Measurements from ENCODE around the gene MXI1.

The MXI1 gene

DNA sequence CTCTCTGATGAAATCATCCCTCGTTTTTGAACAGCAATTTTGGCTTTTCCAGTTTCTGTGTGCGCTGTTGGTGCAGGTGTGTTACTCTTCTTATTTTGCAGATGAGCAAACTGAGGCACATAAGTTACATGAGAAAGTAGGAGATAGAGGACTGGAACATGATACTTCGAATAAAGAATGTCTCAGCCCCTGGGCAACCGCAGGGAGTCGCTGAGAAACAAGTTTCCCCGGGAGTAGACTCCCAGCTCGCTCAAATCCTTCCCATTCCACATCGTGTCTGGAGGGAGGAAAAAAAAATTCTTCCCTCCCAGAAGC lies 18.0 kb downstream of the MXI1 start:
- no peak for DNase-seq (ENCODE audit: low read depth)
- peak overlapping the region; percentile 74 for H3K4me3 ChIP-seq (ENCODE audit: control insufficient read depth, low read depth, low read length)
- TF ChIP-seq, protein P1, sequence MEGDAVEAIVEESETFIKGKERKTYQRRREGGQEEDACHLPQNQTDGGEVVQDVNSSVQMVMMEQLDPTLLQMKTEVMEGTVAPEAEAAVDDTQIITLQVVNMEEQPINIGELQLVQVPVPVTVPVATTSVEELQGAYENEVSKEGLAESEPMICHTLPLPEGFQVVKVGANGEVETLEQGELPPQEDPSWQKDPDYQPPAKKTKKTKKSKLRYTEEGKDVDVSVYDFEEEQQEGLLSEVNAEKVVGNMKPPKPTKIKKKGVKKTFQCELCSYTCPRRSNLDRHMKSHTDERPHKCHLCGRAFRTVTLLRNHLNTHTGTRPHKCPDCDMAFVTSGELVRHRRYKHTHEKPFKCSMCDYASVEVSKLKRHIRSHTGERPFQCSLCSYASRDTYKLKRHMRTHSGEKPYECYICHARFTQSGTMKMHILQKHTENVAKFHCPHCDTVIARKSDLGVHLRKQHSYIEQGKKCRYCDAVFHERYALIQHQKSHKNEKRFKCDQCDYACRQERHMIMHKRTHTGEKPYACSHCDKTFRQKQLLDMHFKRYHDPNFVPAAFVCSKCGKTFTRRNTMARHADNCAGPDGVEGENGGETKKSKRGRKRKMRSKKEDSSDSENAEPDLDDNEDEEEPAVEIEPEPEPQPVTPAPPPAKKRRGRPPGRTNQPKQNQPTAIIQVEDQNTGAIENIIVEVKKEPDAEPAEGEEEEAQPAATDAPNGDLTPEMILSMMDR (IDR thresholded peaks at IDR 0.05; ENCODE audit: control insufficient read depth, insufficient read depth, low read depth, low read length, missing control alignments), result no peak

DNA sequence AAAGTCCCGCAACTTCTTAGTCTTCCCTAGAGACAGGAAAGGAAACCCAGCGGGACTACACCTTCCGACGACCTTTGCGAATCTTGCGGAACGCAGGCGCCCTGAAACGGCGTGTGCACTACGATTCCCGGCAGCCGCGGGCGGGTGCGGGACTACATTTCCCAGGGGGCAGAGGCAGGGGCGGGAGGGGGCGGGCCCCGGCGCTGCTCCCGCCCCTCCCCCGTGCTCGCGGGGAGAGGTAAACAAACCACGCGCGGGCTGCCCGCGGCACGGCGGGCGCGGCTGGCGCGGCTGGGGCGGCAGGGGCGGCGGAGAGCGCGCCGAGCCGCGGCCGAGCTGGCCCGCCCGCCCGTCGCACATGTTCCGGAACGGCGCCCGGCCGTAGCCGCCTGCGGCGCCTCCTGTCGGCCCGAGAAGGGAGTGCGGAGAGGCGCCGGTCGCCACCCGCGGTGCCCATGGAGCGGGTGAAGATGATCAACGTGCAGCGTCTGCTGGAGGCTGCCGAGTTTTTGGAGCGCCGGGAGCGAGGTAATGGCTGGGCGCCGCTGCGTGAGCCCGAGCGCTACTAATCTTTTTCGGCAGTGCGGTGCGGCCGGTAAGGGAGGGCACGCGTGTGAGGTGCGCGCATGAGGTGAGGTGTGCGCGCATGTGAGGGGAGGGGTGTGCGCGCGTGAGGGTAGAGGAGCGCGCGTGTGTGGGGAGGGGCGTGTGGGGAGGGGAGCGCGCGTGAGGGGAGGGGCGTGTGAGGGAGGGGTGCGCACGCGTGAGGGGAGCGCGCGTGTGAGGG lies 18.5 kb downstream of the MXI1 start:
- peak; percentile 71 for DNase-seq (ENCODE audit: low read depth)
- peak overlapping the region; percentile 74 for H3K4me3 ChIP-seq (ENCODE audit: control insufficient read depth, low read depth, low read length)
- TF ChIP-seq, protein P1 (IDR thresholded peaks at IDR 0.05; ENCODE audit: control insufficient read depth, insufficient read depth, low read depth, low read length, missing control alignments), result peak; percentile 67

DNA sequence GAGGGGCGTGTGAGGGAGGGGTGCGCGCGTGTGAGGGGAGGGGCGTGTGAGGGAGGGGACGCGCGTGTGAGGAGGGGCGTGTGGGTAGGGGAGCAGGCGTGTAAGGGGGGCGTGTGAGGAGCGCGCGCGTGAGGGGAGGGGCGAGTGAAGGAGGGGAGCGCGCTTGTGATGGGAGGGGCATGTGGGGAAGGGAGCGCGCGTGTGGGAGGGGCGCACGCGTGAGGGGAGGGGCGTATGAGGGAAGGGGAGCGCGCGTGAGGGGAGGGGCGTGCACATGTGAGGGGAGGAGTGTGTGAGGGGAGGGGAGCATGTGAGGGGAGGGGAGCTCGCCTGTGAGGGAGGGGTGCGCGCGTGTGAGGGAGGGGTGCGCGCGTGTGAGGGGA lies 19.1 kb downstream of the MXI1 start:
- peak overlapping the region; percentile 74 for H3K4me3 ChIP-seq (ENCODE audit: control insufficient read depth, low read depth, low read length)
- TF ChIP-seq, protein P1 (IDR thresholded peaks at IDR 0.05; ENCODE audit: control insufficient read depth, insufficient read depth, low read depth, low read length, missing control alignments), result no peak
- peak; percentile 61 for DNase-seq (ENCODE audit: low read depth)

DNA sequence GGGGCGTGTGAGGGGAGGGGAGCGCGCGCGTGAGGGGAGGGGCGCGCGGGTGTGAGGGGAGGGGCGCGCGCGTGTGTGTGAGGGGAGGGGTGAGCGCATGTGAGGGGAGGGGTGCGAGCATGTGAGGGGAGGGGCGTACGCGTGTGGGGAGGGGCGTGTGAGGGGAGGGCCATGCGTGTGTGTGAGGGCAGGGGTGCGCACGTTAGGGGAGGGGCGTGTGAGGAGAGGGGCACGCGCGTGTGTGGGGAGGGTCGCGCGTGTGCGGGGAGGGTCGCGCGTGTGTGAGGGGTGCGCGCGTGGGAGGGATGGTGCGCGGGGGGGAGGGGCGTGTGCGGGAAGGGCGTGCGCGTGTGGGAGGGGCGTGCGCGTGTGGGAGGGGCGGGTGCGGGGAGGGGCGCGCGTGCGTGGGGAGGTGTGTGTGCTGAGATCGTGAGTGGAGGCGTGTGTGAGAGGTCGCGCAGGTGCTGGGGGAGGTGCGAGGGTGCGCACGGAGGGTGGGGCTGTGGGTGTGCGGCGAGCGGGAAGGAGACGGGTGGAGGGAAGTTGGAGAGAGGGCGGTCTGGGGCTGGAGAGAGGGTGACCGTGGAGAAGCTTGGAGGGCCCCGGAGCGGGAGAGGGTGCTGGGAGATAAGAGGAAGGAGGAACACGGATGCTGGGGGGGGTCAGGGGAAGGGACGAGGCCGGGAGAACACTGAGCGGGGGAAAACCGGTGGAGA lies 19.7 kb downstream of the MXI1 start:
- no peak for DNase-seq (ENCODE audit: low read depth)
- H3K4me3 ChIP-seq (ENCODE audit: control insufficient read depth, low read depth, low read length), result peak overlapping the region; percentile 74
- TF ChIP-seq, protein P1 (IDR thresholded peaks at IDR 0.05; ENCODE audit: control insufficient read depth, insufficient read depth, low read depth, low read length, missing control alignments), result no peak

DNA sequence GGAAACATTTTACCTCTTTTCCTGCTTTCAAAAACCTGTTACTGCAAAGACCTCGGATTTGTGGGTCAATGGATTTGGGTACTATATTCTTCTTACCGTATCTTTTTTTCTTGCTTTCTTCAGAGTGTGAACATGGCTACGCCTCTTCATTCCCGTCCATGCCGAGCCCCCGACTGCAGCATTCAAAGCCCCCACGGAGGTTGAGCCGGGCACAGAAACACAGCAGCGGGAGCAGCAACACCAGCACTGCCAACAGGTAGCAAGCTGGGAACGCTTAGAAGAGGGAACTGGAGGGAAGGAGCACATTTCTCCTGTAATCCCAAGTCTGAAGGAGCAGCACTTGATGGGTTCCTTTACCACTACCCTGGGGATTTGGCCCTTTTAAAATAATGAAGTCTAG lies 20.7 kb downstream of the MXI1 start:
- no peak overlapping the region for H3K4me3 ChIP-seq (ENCODE audit: control insufficient read depth, low read depth, low read length)
- no peak for DNase-seq (ENCODE audit: low read depth)
- TF ChIP-seq, protein P1 (IDR thresholded peaks at IDR 0.05; ENCODE audit: control insufficient read depth, insufficient read depth, low read depth, low read length, missing control alignments), result no peak

DNA sequence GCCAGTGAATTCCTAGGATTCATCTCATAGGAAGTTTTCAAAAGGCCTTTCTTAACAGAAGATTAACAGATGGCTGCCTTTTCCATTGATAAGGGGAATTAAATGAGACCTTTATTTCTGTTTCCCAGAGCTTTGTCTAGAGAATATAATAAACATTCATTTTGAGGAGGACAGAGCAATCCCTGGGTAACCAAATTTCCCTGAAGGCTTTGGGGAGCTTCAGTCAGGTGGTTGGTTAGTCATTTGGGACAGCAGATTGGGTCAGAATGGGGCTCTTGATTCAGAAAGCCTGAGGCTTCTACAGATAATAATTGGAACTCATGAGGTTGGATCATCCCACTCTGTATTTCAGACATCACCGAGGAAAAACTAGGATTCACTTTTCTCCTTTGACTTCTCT lies 21.8 kb downstream of the MXI1 start:
- no peak overlapping the region for H3K4me3 ChIP-seq (ENCODE audit: control insufficient read depth, low read depth, low read length)
- TF ChIP-seq, protein P1 (IDR thresholded peaks at IDR 0.05; ENCODE audit: control insufficient read depth, insufficient read depth, low read depth, low read length, missing control alignments), result no peak
- no peak for DNase-seq (ENCODE audit: low read depth)
